Mononuclear cell (primary cell): Measurements from ENCODE around the gene ZDHHC7. TPM values are rescaled to one million over a fixed set of nuclear protein-coding genes. Genes with fewer than 3 reads are reported as not detected.

ENCODE experiments used
- H3K27me3 ChIP-seq: 2 replicates; pipeline ENCODE4 v1.6.0; 2011; ENCODE audit warnings: low read length, control low read depth; ENCODE audit not compliant: insufficient read depth
- H3K4me1 ChIP-seq: 2 replicates; pipeline ENCODE4 v1.5.1; 2011; ENCODE audit warnings: mild to moderate bottlenecking, low read length, control low read depth; ENCODE audit not compliant: insufficient read depth
- H3K4me3 ChIP-seq: 2 replicates; pipeline ENCODE4 v1.5.1; 2011; ENCODE audit warnings: mild to moderate bottlenecking, low read length, moderate library complexity
- H3K9me3 ChIP-seq: 2 replicates; pipeline ENCODE4 v1.5.1; 2011; ENCODE audit warnings: low read depth, mild to moderate bottlenecking, control low read depth, low read length
- total RNA-seq: library from RNA; depleted of rRNA; stranded (reverse); fragments of >200 nt; gene quantifications from one replicate; pipeline ENCODE4 v1.2.3, GENCODE V29; 2012

Gene ZDHHC7
- total RNA-seq, 1 donor = 101 TPM

DNA sequence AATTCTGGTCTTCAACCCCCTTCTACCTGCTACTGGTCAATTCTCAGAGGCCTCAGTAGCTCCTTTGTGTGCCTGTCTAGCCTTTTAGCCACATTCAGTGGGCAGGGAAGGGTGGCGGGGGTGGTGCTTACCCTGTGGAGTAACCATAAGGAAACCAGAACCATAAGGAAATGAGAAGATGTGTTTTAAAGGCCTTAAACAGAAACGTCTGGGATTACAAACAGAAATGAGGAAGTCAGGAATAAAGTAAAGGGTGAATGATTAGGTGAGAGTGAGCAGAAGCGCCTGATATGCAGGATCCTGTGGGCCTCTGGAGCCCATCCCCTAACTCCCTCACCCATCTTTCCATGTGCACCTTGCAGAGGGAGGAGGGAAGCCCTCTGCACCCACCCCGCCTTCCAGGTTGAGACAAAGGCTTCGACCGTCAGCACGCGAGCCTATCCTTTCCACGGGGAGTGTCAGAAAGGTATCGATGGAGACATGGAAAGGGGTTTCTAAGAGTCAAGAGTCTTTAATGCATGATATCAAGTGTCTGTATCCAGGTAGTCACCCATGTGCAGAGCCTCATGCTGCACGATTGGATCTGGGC lies 36.6 kb upstream of the ZDHHC7 start:
- no peak overlapping the region for H3K4me3 ChIP-seq
- H3K9me3 ChIP-seq = no peaks in the 10 kb centered on the region
- no peaks in the 10 kb centered on the region for H3K27me3 ChIP-seq
- peaks cover 55% of the 10 kb centered on the region for H3K4me1 ChIP-seq

DNA sequence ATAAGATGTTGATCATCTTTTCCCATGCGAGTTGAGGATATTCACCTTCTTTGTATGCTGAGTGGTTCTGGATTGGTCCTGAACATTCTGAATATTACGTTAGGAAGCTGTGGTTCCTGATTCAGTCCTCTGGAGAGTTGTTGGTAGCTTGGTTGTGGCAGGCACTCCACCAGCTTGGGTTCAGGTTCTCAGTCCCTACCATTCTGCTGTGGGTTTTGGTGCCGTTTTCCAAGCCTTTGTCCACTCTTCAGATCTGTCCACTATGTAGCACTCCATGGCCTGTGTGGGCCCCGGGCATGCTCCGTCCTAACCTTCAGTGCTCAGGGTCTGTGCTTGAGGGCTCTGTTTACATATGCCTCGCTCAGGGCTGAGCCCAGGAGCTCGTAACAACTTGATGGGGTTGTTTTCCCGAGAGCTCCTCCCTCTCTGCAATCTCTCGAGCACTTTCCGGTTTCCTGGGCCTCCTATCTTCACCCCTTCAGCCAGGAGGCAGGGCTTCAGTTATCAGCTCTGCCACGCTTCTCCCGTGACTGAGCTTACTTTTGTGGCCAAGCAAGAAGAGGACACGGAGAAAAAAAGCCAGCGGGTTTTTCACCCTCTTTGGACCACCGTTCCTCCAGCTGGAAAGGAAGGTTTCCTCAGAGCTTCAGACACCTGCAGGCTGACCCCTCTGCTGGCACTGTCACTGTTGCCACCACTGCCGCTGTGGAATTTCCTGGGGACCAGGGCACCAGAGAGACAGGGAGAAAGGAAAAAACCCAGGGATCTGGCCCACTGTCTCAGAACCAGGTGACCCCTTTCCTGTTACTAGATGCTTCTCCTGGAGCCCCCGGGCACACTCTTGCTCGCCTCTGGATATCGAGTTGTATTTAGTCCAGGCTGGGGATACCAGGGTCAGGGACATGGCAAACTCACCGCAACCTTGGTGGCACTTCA lies 35.9 kb upstream of the ZDHHC7 start:
- no peak overlapping the region for H3K4me3 ChIP-seq
- peaks cover 55% of the 10 kb centered on the region for H3K4me1 ChIP-seq
- no peaks in the 10 kb centered on the region for H3K9me3 ChIP-seq
- no peaks in the 10 kb centered on the region for H3K27me3 ChIP-seq

DNA sequence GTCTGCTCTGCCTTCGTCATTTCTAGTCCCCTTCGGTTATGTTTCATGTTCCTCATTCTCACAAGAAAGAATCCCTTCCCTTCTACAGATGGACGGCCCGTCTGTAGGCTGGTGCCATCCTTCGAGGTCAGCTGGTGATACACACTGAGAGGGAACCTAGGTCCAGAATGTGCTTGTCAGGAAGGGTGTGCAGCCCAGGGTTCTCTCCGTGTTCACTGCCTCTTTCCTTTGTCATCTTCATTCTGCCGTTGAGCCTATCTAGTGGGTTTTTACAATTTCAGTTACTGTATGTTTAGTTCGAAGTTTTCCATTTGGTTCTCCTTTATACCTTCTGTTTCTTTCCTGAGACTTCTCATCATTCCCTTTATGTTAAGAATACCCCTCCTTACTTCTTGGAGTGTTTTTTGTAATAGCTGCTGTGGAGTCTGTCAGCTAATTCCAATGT lies 35.2 kb upstream of the ZDHHC7 start:
- H3K4me3 ChIP-seq = no peak overlapping the region
- H3K27me3 ChIP-seq = no peaks in the 10 kb centered on the region
- H3K9me3 ChIP-seq = no peaks in the 10 kb centered on the region
- H3K4me1 ChIP-seq = peaks cover 59% of the 10 kb centered on the region

DNA sequence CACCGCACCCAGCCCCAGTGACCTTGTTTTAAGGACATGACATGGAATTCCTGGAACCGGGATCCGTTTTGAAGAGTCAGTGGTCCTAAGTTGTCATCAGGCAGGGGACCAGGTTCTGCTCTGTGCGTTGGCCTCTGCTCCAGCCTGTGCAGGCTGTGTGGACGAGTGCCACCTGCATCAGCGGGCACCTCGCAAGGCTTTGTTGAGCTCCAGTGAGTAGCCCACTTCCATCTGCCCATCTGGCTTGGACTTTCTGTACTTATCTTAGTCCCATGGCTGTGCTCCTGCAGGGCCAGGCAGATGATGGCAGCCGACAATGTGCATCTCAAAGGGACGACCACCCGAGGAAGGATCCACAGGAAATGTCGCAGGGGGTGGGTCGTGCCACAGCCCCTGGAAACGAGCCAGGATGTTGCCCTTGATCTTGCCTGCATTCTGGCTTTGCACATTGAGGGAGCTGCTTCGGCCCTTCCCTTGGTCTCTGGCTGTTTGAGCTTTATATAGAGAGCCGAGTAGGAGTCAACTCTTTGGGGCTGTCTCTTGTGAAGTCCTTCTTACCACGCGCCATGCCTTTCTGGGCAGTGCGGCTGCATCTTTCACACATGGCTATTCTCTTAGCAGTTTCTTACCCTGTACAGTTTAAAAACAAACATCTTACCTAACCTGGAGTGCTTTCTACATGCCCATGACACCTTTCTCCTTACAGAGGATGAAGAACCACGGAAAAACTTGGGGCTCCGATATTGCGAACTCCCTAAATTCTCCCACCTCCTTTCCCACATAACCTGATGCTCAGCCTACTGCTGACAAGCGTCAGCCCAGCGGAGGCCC lies 34.5 kb upstream of the ZDHHC7 start:
- Histone ChIP-seq H3K27me3 (no peaks in the 10 kb centered on the region), H3K4me1 (peaks cover 58% of the 10 kb centered on the region), H3K9me3 (no peaks in the 10 kb centered on the region), H3K4me3 (no peak overlapping the region)

DNA sequence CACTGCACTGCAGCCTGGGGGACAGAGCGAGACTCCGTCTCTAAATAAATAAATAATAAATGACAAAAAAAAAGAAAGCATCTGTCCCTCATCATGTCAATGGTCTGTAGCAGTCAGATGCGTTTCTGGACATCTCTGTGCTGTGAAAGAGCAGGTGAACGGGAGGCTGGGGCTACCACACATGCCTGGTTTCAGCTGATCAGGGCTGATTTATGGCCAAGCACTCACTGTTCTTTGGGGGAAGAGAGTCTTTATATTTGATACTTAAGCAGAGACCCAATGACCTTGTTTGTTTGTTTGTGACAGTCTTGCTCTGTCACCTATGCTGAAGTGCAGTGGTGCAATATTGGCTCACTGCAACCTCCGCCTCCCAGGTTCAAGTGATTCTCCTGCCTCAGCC lies 33.7 kb upstream of the ZDHHC7 start:
- Histone ChIP-seq H3K9me3 (no peaks in the 10 kb centered on the region), H3K4me3 (no peak overlapping the region), H3K4me1 (peaks cover 51% of the 10 kb centered on the region), H3K27me3 (no peaks in the 10 kb centered on the region)

DNA sequence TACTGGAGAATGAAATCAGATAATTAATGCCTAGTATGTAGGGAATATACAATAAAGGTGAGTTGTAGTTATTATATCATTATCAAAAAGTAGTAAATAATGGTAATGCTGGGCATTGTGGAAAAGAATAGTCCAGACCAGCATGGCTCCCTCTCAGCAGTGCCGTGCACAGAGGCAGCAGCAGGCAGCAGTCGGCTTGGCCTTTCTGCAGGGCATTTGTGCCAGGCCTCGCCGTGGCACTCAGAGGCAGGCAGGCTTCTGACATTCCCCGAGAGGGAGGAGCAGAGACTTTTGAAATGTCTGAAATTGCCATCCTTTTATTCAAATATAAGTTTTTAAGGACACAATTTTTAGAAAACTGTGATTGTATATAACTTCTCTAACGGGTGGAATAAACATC lies 31.3 kb upstream of the ZDHHC7 start:
- Histone ChIP-seq H3K27me3 (no peaks in the 10 kb centered on the region), H3K4me1 (peaks cover 30% of the 10 kb centered on the region), H3K4me3 (no peak overlapping the region), H3K9me3 (no peaks in the 10 kb centered on the region)

DNA sequence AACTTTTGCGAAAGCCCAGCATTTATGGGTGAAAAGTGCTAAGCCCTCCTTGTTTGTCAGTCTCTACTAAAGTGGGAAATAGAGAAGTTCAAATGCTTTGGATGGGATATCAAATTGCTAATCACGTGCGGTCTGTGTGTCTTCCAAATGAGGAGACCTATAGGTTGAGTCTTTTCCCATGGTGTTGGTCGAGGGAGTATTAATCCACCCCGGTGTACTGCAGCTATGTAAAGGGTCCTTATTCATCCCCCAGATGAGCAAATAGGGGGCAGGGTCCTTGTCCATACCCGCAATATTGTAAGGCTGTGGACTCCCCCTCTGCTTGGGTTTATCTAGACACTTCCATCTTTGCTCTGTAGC lies 30.8 kb upstream of the ZDHHC7 start:
- Histone ChIP-seq H3K4me1 (peaks cover 26% of the 10 kb centered on the region), H3K27me3 (no peaks in the 10 kb centered on the region), H3K4me3 (no peak overlapping the region), H3K9me3 (no peaks in the 10 kb centered on the region)

DNA sequence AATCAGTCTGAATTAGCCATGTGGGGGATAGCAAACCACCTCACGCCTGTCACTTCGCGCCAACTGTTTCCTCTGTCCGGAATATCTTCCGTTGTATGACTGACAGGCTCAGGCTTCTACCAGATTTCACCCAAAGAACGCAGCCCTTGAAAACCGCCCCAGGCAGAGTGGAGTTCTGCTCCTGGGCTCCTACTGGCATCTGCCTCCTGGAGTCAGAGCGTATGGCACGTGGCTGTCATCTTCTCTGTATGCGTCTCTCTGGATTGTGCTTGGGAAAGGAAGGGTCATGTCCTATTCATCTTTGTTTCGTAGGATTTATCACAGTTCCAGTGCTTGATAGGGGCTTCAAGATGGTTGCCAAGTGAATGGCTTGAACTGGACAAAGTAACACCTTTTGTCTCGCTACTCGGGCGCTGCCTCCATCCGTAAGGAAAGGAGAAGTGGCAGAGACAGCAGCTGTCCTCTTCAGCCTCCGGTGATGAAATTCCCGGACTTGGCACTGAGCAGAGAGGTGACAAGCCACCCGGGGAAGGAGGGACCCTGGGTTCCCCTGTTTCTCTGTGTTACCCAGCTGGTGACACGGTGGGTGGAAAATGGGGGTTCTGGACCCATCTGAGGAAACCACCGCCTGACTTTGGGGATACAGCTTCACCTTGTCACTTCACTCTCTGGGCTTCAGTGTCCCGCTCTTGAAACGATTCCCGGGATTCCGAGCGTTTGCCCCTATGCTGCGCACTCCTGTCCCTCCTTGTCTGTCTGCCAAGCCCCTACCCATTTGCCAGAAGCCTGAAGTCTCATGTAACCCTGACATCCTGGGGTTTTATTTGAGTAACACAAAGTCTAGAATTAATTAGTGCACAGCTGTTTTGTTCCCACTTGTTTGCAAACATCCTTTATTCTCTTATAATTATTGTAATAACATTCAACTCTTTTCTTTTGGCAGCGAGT lies 30.2 kb upstream of the ZDHHC7 start:
- Histone ChIP-seq H3K9me3 (no peaks in the 10 kb centered on the region), H3K27me3 (no peaks in the 10 kb centered on the region), H3K4me1 (peaks cover 26% of the 10 kb centered on the region), H3K4me3 (no peak overlapping the region)

DNA sequence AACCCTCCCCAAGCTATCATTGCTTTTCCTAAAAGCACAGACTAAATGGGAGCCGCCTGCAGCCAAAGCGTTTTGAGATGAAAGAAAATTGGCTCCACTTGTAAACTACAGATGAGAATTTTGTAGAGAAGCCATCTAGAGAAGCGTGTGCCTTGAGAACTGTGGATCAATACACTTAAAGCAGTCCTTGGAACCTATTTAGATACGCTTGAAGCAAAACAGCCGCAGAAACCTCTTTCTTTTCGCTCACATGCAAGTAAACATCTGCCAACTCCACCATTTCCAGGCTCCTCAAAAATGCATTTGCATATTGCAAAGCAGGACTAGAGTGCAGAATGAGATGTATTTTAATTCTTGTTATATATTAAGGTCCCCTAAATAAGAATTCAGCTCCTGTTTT lies 29.4 kb upstream of the ZDHHC7 start:
- Histone ChIP-seq H3K4me1 (peaks cover 22% of the 10 kb centered on the region), H3K4me3 (no peak overlapping the region), H3K9me3 (no peaks in the 10 kb centered on the region), H3K27me3 (no peaks in the 10 kb centered on the region)

DNA sequence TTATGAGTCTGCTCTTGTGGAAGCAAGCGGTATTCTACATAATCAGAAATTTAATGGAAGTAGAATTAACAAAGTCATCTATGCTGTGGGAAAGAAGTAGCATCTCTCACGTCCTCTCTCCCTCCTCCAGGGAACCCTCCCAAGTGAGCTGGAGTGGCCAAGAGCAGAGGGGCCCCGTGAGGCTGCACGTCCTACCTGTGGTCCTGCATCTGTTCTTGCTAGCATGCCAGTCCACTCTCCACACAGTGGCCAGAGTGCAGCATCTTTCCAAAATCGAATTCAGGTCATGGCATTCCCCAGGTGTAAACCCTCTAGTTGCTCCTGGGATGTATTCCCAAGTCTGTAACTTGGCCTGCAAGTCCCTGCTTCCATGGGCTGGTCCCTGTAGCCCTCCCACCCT lies 26.4 kb upstream of the ZDHHC7 start:
- Histone ChIP-seq H3K4me3 (no peak overlapping the region), H3K9me3 (no peaks in the 10 kb centered on the region), H3K4me1 (peaks cover 20% of the 10 kb centered on the region), H3K27me3 (no peaks in the 10 kb centered on the region)

DNA sequence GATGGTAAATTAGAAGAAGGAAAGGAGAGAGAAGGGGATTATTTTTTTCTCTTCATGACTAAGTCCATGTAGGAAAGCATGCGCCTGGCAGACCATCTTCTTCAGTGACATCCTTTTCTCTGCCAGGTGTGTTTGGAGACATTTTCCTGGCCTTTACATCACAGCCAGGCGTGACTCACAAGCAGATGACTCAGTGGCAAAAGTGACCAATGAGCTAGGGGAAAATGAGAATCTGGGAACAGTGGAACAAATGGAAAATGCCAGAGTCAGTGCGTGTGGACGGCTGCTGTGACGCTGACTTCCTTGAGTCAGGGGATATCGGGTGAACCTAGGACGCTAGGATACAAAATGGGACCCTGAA lies 25.7 kb upstream of the ZDHHC7 start:
- H3K4me3 ChIP-seq = no peak overlapping the region
- no peaks in the 10 kb centered on the region for H3K27me3 ChIP-seq
- peaks cover 20% of the 10 kb centered on the region for H3K4me1 ChIP-seq
- no peaks in the 10 kb centered on the region for H3K9me3 ChIP-seq

DNA sequence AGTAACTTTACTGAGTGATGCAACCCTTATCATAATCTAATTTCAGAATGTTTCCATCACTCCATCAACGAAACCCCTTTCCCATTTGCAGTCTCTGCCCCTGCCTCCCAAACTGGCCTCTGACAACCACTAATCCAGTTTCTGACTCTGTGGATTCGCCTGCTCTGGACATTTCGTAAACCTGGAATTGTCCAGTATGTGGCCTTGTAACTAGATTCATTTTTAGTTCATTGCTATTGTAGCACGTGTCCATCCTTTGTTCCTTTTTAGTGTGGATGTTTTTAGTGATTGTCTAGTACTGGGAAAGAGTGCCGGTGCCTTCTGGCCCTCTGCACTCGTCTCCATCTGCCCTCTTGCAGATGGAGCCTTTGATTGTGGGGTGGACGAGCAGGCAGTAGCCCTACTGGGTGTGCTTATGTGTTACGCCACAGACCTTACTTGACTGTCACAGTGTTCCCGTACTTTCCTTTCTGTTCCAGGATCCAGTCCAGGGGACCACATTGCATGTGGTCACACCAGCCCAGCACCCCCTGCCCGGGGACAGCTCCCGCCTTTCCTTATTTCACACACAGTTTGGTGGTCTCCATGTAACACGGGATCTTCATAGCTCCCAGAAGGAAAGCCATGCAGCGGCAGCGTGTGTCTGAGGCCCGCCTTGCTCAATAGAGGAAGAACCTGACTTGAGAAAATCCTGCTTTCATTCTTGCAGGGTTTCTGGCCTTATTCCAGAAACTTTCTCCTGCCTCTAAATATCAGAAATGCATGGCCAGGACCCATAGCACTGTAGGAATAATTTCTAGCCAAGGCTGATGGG lies 25.1 kb upstream of the ZDHHC7 start:
- H3K9me3 ChIP-seq = no peaks in the 10 kb centered on the region
- no peaks in the 10 kb centered on the region for H3K27me3 ChIP-seq
- H3K4me3 ChIP-seq = no peak overlapping the region
- peaks cover 16% of the 10 kb centered on the region for H3K4me1 ChIP-seq

DNA sequence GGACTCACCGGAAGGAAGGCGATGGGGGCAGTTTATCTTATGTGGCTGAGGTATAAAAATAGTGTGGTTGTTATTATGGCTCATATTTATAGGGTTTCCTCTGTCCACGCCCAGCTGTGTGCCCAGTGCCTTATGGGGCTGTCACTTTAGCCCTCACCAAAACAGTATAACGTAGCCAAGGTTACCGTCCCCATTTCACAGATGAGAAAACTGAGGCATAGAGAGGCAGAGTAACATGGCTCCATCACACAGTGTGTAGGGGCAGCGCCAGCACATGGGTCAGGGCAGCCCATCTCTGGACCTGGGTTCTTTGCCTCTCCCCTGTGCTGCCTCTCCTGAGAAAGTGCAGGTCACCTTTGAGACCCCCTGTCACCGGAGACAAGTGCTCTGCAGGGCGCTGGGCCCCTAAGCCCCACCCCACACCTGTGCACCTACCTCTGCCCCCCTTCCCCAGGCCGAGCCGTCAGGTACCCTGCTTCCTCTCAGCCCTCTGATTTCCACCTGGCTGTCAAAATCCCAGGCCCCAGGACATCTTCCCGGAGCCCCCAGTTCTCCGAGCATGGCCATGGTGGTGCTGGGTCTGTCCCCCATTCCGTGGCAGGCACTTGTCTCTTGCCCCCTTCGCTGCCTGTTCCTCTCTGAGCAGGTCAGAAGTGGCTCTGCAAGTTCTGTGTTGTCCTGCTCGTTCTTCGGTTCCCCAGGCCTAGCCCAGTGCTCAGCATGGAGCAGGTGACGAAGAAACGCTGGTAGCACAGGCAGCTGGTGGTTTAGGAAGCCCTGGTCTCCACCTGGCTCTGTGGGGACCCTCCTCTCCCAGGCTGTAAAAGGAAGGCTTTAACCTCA lies 23.5 kb upstream of the ZDHHC7 start:
- Histone ChIP-seq H3K27me3 (no peaks in the 10 kb centered on the region), H3K4me1 (peaks cover 28% of the 10 kb centered on the region), H3K9me3 (no peaks in the 10 kb centered on the region), H3K4me3 (no peak overlapping the region)
